Activated T-helper 1 cell treated with anti-CD3 and anti-CD28 coated beads, Interleukin-2, amount 50 U/mL, for 16 hours (primary cell): ENCODE results near the gene GATA3.
"Not testable (repeated sequence)": the region's sequence is repeated elsewhere in the genome, so short reads cannot be mapped to it uniquely, and the experiment has no call there.

Experiments
- DNase-seq, 2 donors: peaks; one replicate each; pipeline ENCODE4 v3.0.0-alpha.2; 2020; ENCODE audit warnings: low read depth in 1 of 2, low spot score in 1 of 2

GATA3 gene

DNA sequence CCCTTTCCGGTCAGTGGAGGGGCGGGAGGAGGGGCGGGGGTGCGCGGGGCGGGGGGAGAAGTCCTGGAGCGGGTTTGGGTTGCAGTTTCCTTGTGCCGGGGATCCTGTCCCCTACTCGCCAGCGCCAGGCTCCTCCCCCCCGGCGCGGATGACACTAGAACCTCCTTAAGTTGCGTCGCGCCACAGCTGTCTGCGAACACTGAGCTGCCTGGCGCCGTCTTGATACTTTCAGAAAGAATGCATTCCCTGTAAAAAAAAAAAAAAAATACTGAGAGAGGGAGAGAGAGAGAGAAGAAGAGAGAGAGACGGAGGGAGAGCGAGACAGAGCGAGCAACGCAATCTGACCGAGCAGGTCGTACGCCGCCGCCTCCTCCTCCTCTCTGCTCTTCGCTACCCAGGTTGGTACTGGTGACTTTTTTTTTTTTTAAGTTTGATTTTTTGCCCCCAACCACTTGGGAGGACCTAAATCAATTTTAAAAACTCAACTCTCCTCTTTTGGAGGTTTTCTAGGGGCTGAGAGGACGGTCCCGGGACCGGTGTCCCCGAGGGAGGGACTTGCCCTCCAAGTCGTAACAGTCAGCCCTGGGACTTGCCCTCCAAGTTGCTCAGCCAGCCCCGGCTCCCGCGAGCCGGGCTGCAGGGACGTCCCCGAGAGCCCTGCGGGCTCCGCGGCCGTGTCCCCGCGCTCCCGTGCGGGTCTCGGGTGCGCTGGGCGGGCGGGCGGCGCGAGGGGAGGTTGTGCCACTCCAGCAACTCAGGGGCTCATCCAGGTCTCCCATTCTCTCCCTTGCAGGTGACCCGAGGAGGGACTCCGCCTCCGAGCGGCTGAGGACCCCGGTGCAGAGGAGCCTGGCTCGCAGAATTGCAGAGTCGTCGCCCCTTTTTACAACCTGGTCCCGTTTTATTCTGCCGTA lies at the start of gene GATA3:
Gene GATA3, plus strand, starts transcription at position 195 of the 914 bp plus-strand sequence. CDS start 968 bp downstream, outside the sequence.
- DNase-seq = peak; percentile 63 to 67

DNA sequence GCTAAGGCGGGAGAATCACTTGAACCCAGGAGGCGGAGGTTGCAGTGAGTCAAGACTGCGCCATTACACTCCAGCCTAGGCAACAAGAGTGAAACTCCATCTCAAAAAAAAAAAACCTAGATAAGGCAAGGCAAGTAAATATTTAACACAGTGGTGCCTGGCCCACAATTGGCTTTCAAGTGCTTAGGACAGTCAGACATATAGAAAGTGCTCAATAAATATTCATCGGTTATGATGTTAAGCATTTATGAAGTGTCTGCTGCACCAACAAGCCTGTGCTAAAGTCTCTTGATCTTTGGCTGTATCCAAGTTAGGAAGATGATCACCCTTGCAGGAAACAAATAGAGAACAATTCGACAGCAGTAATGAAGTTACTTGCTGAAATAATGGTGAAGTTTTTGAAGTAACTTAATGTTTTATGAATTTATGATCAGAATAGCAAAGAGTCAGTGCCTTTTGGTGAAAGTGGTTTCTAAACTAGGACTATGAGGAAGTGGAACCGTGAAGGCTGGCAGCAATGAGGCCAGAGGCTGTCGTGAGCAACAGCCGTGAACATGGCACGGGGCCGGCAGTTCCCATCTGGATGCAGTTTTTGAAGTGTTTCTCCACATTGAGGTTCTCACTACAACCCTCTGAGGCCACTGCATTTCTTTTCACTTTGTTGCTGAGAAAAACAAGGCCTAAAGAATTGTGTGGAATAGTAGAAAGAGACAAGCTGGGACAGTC lies 48.1 kb upstream of the GATA3 start:
- no peak for DNase-seq

GRCh38 chr10:8009031-8009430 lies 45.5 kb upstream of the GATA3 start:
- no peak for DNase-seq

GRCh38 chr10:8013006-8013405 lies 41.5 kb upstream of the GATA3 start:
- no peak for DNase-seq

GRCh38 chr10:8013619-8014018 lies 40.9 kb upstream of the GATA3 start:
- DNase-seq = no peak

DNA sequence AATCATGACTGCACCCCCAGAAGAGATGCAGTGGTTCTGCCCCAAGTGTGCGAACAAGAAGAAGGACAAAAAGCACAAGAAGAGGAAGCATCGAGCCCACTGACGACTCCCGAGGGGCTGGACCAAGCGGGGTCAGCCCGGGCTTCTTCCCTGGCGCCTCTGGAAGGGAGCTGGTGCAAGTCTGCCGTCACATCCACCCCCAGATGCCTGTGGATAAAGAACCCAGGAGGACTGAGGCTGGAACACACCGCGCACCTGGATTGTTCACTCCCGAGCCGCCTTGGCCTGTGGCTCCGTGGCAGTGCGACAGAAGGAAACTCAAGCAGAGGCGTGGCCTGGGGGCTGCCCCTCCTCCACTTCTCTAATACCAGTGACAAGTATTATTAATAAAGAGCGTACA lies 39.8 kb upstream of the GATA3 start:
- DNase-seq = no peak

- DNase-seq = no peak
Observed at GRCh38 chr10:8017277-8017676, 37.2 kb upstream of the GATA3 start.

DNA sequence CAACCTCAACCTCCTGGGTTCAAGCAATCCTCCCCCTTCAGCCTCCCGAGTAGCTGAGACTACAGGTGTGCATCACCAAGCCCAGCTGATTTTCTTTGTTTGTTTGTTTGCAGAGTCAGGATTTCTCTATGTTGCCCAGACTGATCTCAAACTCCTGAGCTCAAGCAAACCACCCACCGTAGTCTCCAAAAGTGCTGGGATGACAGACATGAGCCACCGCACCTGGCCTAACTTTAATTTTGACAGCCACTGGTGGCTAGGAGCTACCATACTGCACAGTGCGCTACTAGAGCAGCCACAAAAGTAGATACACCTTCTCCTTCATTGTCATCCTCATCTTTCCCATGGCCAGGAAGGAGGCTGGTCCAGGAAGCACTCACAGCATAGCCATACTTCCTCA lies 31.2 kb upstream of the GATA3 start:
- no peak for DNase-seq

GRCh38 chr10:8023851-8024250 lies 30.6 kb upstream of the GATA3 start:
- DNase-seq = no peak

- DNase-seq = no peak
Observed at GRCh38 chr10:8026349-8027259, 27.9 kb upstream of the GATA3 start.

- DNase-seq = not testable (repeated sequence)
Observed at GRCh38 chr10:8031211-8031610, 23.3 kb upstream of the GATA3 start.

GRCh38 chr10:8032558-8032957 lies 21.9 kb upstream of the GATA3 start:
- DNase-seq = no peak

GRCh38 chr10:8033812-8034465 lies 20.5 kb upstream of the GATA3 start:
- no peak for DNase-seq

- no peak for DNase-seq
Observed at GRCh38 chr10:8034466-8035005, 20.0 kb upstream of the GATA3 start.

DNA sequence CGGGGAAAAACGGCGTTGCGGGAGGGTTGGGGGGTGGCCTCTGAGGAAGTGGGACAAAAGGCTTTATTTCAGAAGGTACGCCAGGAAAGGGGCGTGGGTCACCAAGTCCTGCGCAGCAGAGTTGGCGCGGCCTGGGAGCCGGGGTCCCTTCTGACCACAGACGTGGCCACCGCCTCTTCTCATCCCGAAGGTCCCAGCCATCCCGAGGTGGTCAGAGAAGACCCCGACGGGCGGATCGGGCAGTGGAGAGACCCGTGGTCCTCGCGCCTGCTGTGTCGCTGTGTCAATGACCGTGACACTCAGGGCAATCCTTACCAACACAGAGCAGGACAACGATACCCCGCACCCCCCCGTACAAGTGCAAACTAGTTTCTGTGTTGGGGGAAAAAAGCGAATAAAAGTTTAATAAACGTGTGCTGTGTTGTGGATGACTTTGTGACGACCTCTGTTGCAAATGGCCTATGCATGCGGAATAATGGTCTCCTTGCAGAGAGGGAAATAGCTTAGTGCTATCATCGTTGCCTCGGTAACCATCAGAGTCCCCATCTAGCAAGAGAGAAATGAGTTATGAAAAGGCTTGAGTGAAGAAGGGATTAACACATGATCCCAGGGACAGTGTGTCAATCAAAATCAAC lies 19.4 kb upstream of the GATA3 start:
- DNase-seq = no peak

- no peak for DNase-seq
Observed at GRCh38 chr10:8035641-8036470, 18.6 kb upstream of the GATA3 start.

- no peak for DNase-seq
Observed at GRCh38 chr10:8036506-8037198, 17.8 kb upstream of the GATA3 start.

- DNase-seq = no peak
Observed at GRCh38 chr10:8037199-8037801, 17.2 kb upstream of the GATA3 start.
